Measurements from ENCODE around the gene PITRM1.

GRCh38 chr10:3131098-3131497 lies 41.5 kb downstream of the PITRM1 start:
- TF ChIP-seq, protein P1, sequence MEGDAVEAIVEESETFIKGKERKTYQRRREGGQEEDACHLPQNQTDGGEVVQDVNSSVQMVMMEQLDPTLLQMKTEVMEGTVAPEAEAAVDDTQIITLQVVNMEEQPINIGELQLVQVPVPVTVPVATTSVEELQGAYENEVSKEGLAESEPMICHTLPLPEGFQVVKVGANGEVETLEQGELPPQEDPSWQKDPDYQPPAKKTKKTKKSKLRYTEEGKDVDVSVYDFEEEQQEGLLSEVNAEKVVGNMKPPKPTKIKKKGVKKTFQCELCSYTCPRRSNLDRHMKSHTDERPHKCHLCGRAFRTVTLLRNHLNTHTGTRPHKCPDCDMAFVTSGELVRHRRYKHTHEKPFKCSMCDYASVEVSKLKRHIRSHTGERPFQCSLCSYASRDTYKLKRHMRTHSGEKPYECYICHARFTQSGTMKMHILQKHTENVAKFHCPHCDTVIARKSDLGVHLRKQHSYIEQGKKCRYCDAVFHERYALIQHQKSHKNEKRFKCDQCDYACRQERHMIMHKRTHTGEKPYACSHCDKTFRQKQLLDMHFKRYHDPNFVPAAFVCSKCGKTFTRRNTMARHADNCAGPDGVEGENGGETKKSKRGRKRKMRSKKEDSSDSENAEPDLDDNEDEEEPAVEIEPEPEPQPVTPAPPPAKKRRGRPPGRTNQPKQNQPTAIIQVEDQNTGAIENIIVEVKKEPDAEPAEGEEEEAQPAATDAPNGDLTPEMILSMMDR (IDR thresholded peaks at IDR 0.05 in 4 of 5, conservative IDR thresholded peaks at IDR 0.05 in 1 of 5) = no peak
- TF ChIP-seq POLR2A (IDR thresholded peaks at IDR 0.05) = no peak
